Dedifferentiated amniotic fluid mesenchymal stem cell (primary cell): ENCODE measurements around the gene IDH3G.
"Not testable (repeated sequence)": the region's sequence is repeated elsewhere in the genome, so short reads cannot be mapped to it uniquely, and the experiment has no call there.

ENCODE experiments used
- DNase-seq: peaks from one replicate; pipeline ENCODE4 v3.0.0-alpha.2; 2016; ENCODE audit errors: extremely low spot score

Gene IDH3G

GRCh38 chrX:153762626-153763173 is 31.5 kb downstream of the IDH3G start:
- no peak for DNase-seq

DNA sequence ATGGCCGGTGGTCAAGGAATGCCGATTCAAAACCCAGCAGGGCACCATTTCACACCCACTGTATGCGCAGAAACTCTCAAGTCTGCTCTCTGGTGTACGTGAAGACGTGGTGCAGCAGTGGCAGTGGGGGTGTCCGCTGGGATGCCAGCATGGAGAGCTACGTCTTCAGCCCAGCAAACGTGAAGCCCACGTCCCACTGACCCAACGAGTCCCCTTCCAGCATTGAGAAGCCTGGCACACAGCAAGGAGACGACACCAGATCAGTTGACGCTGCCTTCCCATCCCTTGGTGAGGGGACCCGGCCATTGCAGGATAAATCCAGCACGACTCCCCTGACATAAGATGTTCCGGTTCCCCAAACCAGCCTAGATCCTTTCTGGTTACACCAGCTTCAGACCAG is 32.3 kb downstream of the IDH3G start:
- DNase-seq, result no peak

DNA sequence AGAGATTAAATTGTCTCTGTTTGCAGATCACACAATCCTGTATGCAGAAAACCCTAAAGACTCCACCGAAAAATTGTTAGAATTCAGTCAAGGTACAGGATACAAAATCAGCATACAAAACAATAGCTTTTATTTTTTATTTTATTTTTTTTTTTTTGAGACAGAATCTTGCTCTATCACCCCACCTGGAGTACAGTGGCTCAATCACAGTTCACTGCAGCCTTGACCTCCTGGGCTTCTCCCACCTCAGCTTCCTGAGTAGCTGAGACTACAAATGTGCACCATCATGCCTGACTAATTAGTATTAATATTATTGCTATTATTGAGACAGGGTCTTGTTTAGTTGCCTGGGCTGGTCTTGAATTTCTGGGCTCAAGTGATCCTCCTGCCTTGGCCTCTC is 39.0 kb downstream of the IDH3G start:
- DNase-seq, result no peak

- DNase-seq, result no peak
Observed at GRCh38 chrX:153750127-153750774, 43.9 kb downstream of the IDH3G start.

- DNase-seq, result not testable (repeated sequence)
Observed at GRCh38 chrX:153749017-153749416, 45.2 kb downstream of the IDH3G start.

DNA sequence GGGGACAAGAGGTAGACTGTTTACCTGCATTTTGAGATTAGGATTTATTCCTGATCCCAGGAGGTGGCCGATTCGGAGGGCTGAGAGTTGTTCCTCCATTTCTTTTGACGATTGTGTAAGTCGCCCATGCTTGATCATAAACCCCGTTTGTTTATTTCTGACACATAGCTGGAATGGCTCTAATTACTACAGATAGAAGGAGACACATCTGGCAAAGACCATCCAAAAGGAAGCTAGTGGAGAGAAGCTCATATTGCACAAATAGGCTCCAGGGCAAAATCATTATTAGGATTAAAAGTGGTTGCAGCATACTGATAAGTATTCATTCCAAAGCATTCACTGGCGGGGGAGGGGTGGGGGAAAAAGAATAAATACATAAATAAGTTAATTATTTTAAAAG is 47.2 kb downstream of the IDH3G start:
- DNase-seq, result not testable (repeated sequence)

DNA sequence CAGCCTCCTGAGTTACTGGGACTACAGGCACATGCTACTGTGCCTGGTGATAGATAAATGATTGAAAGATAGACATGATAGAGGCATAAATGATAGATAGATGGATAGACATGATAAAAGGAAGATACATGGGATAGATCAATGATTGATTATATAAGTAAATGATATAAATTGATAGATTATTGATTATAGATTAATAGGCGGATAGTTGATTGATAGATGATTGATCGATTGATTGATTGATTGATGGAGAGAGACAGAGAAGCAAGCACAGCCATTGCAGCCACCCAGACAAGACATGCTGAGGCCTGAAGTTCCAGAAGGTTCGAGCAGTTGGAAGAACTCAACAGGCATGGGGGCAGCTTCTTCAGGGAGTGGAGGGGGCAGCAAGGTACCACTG is 47.8 kb downstream of the IDH3G start:
- DNase-seq, result no peak

DNA sequence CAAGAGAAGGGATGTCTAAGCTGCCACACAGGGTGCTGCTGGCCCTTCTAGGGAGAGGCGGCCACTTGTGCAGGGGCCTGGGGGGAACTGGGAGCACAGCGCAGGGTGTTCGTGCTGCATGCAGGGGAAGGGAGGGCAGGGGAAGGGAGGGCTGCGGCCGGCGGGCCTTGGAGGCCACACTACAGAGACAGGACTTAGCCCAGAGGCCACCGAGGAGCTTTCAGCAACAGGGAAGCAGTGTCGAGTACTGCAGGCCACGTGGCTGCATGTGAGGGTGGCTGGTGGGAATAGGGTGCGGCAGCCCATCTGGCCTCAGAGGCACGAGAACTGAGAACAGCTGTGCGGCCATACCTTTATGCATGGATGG is 49.1 kb downstream of the IDH3G start:
- not testable (repeated sequence) for DNase-seq

- no peak for DNase-seq
Observed at GRCh38 chrX:153744210-153745066, 49.7 kb downstream of the IDH3G start.

- DNase-seq, result not testable (repeated sequence)
Observed at GRCh38 chrX:153743468-153744209, 50.5 kb downstream of the IDH3G start.

- not testable (repeated sequence) for DNase-seq
Observed at GRCh38 chrX:153742796-153743467, 51.2 kb downstream of the IDH3G start.

GRCh38 chrX:153742111-153742510 is 52.1 kb downstream of the IDH3G start:
- DNase-seq, result not testable (repeated sequence)

GRCh38 chrX:153741446-153741845 is 52.7 kb downstream of the IDH3G start:
- DNase-seq, result no peak

- no peak for DNase-seq
Observed at GRCh38 chrX:153740631-153741222, 53.4 kb downstream of the IDH3G start.

- DNase-seq, result no peak
Observed at GRCh38 chrX:153739754-153740486, 54.3 kb downstream of the IDH3G start.

DNA sequence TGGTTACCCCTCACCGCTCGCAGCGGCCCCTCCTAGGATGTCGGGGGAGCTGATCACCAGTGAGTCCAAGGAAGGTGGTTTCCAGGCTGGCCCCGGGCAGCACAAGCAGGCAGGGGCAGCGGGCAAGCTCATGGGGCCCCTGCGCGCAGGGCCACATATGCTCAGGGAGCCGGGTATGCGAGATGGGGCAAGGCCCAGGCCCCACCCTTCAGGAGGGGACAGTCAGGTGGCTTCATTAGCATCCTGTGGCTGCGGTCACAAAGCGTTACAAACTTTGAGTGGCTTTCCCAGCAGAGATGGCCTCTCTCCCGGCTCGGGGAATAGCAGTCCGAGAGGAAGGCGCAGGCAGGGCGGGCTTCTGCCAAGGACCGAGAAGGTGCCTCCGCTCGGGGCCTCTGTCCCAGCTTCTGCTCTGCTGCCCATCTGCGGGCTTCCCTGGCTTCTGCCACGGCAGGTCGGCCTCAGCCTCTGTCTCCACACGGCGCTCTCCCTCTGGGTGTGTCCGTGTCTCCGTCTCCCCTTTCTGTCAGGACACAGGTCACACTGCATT is 56.0 kb downstream of the IDH3G start:
- no peak for DNase-seq

- DNase-seq, result no peak
Observed at GRCh38 chrX:153736871-153737441, 57.2 kb downstream of the IDH3G start.

GRCh38 chrX:153736071-153736820 is 57.9 kb downstream of the IDH3G start:
- no peak for DNase-seq
